HG02763 (cell line): ENCODE measurements around the gene ATAD3B.
"Not testable (repeated sequence)": the region's sequence is repeated elsewhere in the genome, so short reads cannot be mapped to it uniquely, and the experiment has no call there.

ENCODE experiments used
- ATAC-seq: cut with Tn5 transposase; IDR thresholded peaks from one replicate; pipeline ENCODE4 v1.9.1; 2021; ENCODE audit warnings: mild to moderate bottlenecking, moderate library complexity; ENCODE audit not compliant: unreplicated experiment

Gene ATAD3B

GRCh38 chr1:1477206-1477605 lies 5.6 kb downstream of the ATAD3B start:
- no peak for ATAC-seq

DNA sequence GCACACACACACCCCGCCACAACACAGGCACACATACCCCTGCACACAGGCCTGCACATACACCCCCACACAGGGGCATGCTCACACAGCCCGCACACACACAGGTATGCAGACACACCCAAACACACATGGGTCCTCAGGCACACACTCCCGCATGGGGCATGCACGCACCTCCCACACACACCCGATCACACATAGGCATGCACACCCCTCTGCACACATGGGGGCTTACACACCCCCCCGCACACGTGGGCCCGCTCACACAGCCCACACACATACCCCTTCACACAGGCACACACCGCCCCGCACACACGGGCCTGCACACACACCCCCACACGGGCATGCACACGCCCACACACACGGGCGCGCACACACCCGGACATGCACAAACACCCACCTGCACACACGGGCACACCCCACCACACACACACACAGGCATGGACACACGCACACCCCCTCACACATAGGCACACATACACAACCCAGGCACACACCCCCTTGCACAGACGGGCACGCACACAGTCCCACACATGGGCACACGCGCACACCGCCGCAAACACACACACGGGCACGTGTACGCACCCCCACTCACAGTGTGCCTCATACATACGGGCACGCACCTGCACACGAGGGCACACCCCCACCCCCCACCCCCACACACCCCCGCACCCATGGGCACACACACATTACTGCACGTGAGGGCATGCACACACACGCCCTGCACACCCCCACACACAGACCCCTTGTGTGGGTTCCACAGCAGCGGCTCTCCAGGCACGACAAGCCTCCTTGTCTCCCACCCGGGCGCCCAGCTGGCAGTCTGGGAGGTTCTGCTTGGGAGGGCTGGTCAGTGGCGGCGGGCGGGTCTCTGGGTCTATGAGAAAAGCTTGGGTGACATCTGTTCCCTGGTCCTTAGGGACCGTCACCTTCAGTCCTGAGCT lies 8.3 kb downstream of the ATAD3B start:
- ATAC-seq, result no peak

- not testable (repeated sequence) for ATAC-seq
These were observed 8.9 kb downstream of the ATAD3B start for GRCh38 chr1:1480488-1480867.

- not testable (repeated sequence) for ATAC-seq
These were observed 10.2 kb downstream of the ATAD3B start for GRCh38 chr1:1481811-1482210.

- no peak for ATAC-seq
These were observed 11.3 kb downstream of the ATAD3B start for GRCh38 chr1:1482856-1483255.

- ATAC-seq, result no peak
These were observed 12.1 kb downstream of the ATAD3B start for GRCh38 chr1:1483714-1484113.

DNA sequence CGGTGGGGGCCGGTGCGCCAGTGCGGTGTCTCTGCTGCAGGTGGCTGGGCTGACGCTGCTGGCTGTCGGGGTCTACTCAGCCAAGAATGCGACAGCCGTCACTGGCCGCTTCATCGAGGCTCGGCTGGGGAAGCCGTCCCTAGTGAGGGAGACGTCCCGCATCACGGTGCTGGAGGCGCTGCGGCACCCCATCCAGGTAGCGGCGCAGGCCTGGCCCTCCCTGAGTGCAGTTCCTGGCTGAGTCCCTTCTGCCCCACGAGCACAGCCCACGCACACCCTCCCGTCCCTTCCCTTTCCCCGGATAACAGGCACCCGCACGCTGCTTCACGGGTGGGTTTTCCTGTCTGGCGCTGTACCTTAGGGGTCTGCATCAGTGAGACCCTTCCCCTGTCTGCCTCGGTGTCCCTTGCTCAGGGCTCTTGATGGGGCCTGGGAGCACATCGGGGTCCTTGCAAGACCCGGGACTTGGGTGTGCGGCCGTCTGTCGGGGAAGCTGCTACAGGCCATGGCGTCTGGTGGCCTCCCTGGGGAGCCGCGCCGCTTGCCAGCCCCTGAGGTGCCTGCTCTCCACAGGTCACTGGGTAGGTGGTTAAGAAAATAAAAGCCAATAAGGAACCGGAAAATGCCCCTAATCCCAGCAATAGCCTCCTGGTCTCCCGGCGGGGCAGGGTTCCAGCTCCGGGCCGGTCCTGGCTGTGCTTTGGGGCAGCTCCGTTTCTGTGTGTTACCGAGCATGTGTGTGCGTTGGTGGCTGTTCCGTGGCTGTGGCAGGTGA lies 13.6 kb downstream of the ATAD3B start:
- ATAC-seq, result not testable (repeated sequence)

GRCh38 chr1:1485755-1486317 lies 14.3 kb downstream of the ATAD3B start:
- ATAC-seq, result not testable (repeated sequence)

DNA sequence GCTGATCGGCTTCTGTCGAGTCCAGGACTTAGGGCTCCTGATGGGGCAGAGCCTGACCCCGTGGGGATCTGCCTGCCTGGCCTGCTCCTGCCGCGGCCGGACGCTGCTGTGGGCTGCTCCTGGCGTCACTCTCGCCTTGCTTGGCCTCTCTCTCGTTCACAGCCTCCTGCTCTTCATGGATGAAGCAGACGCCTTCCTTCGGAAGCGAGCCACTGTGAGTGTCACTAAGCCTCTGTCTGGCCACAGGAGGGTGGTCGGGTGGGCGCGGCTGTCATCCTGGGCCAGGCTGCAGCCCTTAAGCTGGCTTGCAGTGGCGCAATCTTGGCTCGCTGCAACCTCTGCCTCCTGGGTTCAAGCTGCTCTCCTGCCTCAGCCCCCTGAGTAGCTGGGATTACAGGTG lies 16.1 kb downstream of the ATAD3B start:
- no peak for ATAC-seq

DNA sequence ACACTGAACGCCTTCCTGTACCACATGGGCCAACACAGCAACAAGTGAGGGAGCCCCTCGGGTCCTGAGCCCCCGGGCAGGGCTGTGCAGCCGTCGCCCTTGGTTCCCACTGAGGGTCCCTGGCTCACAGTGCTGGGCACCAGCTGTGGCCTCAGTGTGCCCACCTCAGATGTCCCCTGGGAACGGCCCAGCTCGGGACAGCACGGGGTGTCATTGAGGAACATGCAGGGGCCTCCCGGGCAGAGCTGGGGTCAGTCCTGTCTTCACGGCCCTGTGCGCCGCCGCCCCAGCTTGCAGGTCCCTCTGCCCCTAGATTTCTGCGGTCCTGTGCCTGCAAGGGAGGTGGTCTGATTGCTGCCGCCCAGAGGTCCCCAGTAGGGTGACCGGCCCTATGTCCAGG lies 17.7 kb downstream of the ATAD3B start:
- no peak for ATAC-seq

- no peak for ATAC-seq
These were observed 18.3 kb downstream of the ATAD3B start for GRCh38 chr1:1489861-1490260.

DNA sequence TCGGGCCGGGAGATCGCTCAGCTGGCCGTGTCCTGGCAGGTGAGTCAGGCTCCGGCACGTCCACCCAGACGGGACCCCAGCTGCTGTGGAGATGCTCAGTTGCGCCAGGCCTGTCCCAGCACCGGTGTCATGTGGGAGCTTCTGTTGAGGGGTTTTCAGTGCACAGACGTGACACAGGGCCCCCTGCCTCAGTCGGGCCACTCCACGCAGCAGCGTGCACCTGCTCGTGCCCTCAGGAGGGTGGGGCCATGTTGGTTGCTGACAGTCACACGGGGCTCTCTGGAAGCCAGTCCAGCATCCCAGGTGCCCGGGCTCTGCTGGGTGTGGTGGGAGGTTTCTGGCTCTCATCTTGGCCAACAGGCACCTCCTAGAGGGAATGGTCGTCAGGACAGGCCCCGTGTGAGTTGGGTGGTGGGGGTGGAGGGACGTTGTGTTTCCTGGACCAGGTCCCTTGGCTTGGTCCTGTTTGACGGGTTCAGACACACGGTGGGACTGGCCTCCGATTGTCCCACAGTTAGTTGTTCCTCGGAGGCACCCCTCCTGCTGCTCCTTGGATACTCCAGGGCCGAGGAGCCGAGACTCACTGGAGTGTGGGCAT lies 19.2 kb downstream of the ATAD3B start:
- ATAC-seq, result no peak

DNA sequence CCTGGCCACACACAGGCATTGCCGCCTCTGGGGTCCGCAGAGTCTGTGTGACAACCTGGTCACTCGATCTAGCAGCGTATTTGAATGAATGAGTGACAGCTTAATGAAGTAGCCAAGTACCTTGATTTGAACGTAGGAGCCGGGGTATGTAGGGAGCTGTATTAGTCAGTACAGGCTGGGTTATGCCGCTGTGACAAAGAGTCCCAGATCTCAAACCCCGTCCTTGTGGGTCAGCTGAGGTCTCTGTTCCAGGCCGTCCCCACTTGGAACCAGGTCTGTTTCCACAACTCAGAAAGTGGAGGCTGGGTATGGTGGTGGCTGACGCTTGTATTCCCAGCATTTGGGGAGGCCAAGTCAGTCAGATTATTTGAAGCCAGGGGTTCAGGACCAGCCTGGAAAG lies 20.0 kb downstream of the ATAD3B start:
- ATAC-seq, result no peak

GRCh38 chr1:1494311-1494710 lies 22.7 kb downstream of the ATAD3B start:
- ATAC-seq, result not testable (repeated sequence)

GRCh38 chr1:1495461-1495975 lies 24.0 kb downstream of the ATAD3B start:
- not testable (repeated sequence) for ATAC-seq

DNA sequence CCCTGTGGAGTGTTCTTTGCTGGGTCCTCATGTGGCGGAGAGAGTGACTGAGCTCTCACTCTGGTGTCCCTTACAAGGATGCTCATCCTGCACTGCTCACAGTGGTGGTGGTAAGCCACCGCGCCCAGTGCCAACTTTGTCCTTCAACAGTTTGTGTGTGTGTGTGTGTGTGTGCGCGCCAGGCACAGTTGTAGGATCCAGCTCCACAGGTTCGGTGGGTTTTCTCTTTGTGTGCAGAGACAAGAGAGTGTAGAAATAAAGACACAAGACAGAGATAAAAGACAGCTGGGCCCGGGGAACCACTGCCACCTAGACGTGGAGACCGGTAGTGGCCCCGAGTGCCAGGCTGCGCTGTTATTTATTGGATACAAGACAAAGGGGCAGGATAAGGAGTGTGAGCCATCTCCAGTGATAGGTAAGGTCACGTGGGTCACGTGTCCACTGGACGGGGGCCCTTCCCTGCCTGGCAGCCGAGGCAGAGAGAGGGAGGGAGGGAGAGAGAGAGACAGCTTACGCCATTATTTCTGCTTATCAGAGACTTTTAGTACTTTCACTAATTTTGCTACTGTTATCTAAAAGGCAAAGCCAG lies 33.3 kb downstream of the ATAD3B start:
- ATAC-seq, result not testable (repeated sequence)

GRCh38 chr1:1505366-1505798 lies 33.8 kb downstream of the ATAD3B start:
- not testable (repeated sequence) for ATAC-seq

- not testable (repeated sequence) for ATAC-seq
These were observed 34.2 kb downstream of the ATAD3B start for GRCh38 chr1:1505801-1506200.

DNA sequence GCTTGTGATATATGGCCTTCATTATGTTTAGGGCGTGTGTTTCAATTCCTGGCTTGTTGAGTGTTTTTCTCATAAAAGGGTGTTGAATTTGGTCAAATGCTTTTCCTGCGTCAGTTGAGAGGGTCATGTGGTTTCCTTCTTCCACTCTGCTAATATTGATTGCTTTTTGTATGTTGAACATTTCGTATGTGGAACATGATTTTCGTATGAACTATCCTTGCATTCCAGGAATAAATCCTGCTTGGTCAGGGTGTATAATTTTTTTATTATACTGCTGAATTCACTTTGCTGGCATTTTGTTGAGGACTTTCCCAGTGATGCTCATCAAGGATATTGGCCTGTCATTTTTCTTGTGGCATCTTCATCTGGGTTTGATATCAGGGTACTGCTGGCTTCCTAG lies 35.7 kb downstream of the ATAD3B start:
- ATAC-seq, result no peak

- not testable (repeated sequence) for ATAC-seq
These were observed 37.4 kb downstream of the ATAD3B start for GRCh38 chr1:1508775-1509464.
